PFSK-1 (cell line): ENCODE data around the gene SORCS1.

Source experiments
- FOXP2 ChIP-seq: optimal IDR thresholded peaks from 2 replicates; pipeline ENCODE3; 2011; ENCODE audit warnings: borderline replicate concordance, control low read depth, inconsistent platforms; ENCODE audit not compliant: insufficient read depth; ENCODE audit errors: extremely low read length, extremely low read depth
- POLR2AphosphoS5 ChIP-seq: IDR thresholded peaks from 2 replicates; pipeline ENCODE4 v1.6.1; 2012; ENCODE audit warnings: low read depth, mild to moderate bottlenecking, control low read depth, low read length, moderate library complexity
- SIN3A ChIP-seq: IDR thresholded peaks from 2 replicates; pipeline ENCODE4 v1.6.1; 2012; ENCODE audit warnings: mild to moderate bottlenecking, low read length, moderate library complexity, borderline replicate concordance; ENCODE audit not compliant: insufficient read depth
- TAF1 ChIP-seq: IDR thresholded peaks from 2 replicates; pipeline ENCODE4 v1.6.1; 2012; ENCODE audit warnings: low read length, control low read depth, borderline replicate concordance; ENCODE audit not compliant: insufficient read depth
- TF ChIP-seq, protein P1 (sequence below), 2 experiments: IDR thresholded peaks; 2 replicates each; pipeline versions ENCODE4 v1.6.1 to v1.8.0; 2011 to 2012; ENCODE audit warnings: low read depth in 2 of 2, low read length in 2 of 2, control low read depth in 1 of 2, inconsistent platforms in 1 of 2, mild to moderate bottlenecking in 1 of 2, moderate library complexity in 1 of 2; ENCODE audit not compliant: insufficient read depth in 1 of 2

- TF ChIP-seq POLR2AphosphoS5: no peak
- TF ChIP-seq, protein P1, sequence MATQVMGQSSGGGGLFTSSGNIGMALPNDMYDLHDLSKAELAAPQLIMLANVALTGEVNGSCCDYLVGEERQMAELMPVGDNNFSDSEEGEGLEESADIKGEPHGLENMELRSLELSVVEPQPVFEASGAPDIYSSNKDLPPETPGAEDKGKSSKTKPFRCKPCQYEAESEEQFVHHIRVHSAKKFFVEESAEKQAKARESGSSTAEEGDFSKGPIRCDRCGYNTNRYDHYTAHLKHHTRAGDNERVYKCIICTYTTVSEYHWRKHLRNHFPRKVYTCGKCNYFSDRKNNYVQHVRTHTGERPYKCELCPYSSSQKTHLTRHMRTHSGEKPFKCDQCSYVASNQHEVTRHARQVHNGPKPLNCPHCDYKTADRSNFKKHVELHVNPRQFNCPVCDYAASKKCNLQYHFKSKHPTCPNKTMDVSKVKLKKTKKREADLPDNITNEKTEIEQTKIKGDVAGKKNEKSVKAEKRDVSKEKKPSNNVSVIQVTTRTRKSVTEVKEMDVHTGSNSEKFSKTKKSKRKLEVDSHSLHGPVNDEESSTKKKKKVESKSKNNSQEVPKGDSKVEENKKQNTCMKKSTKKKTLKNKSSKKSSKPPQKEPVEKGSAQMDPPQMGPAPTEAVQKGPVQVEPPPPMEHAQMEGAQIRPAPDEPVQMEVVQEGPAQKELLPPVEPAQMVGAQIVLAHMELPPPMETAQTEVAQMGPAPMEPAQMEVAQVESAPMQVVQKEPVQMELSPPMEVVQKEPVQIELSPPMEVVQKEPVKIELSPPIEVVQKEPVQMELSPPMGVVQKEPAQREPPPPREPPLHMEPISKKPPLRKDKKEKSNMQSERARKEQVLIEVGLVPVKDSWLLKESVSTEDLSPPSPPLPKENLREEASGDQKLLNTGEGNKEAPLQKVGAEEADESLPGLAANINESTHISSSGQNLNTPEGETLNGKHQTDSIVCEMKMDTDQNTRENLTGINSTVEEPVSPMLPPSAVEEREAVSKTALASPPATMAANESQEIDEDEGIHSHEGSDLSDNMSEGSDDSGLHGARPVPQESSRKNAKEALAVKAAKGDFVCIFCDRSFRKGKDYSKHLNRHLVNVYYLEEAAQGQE (IDR thresholded peaks at IDR 0.05; ENCODE audit: insufficient read depth in 1 of 2, low read depth in 2 of 2, low read length in 2 of 2): no peak
- no peak for TF ChIP-seq TAF1
- TF ChIP-seq FOXP2: no peak
- TF ChIP-seq SIN3A: no peak
These were observed 509.3 kb downstream of the SORCS1 start for GRCh38 chr10:106655165-106655564.
